Right lobe of liver (tissue), 4 donors: ENCODE data around the gene SHISA6.

ENCODE experiments used
- CTCF ChIP-seq, 4 donors: fragments of 200-600 bp in 3 of 4; fragments of 450-650 bp in 1 of 4; IDR thresholded peaks; one replicate each; pipeline versions ENCODE4 v1.5.1 to v1.8.0; 2016 to 2022; ENCODE audit warnings: antibody characterized with exemption in 4 of 4, mild to moderate bottlenecking in 2 of 4
- POLR2A ChIP-seq: fragments of 450-650 bp; IDR thresholded peaks from one replicate; pipeline ENCODE4 v1.6.1; 2017; ENCODE audit warnings: antibody characterized with exemption, mild to moderate bottlenecking
- donor health status: DM: no; HTN: no; CAD: no.
- donor health status: DM: no; HTN: no; CAD: no.
- donor health status: DM: no; HTN: yes; CAD: no.

- TF ChIP-seq CTCF (IDR thresholded peaks at IDR 0.05) (no peak), POLR2A (no peak)
Observed at GRCh38 chr17:11282586-11282985, 41.6 kb downstream of the SHISA6 start.
